GM12892 (cell line): Measurements from ENCODE around the gene UBE2H.

ENCODE experiments used
- POLR2A ChIP-seq: IDR thresholded peaks from 2 replicates; pipeline ENCODE4 v1.6.1; 2011; ENCODE audit warnings: low read depth, low read length, control low read depth
- POLR2AphosphoS5 ChIP-seq: IDR thresholded peaks from 2 replicates; pipeline ENCODE4 v1.6.1; 2011; ENCODE audit warnings: low read depth, low read length, control low read depth

DNA sequence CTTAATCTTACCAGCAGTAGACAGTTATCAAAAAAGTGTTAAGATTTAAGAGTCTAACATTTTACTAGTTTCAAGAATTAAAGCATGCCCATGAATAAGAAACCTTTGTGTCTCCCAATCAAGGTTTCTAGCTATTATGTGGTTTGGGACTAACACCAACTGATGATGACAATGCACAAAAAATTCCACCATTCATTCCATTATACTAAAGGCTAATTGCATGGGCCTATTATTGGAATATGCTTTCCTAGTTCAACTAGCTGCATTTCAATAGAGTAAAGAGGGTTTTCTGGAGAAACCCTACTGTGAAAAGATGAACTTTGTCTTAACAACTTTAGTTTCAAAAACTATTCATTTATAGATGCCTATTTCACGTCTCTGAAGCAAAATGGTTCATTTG lies 44.6 kb downstream of the UBE2H start:
- TF ChIP-seq POLR2A (no peak), POLR2AphosphoS5 (no peak)
